WTC11 (cell line): Measurements from ENCODE around the gene CELF1. TPM values are rescaled to one million over a fixed set of nuclear protein-coding genes. Genes with fewer than 3 reads are reported as not detected.

Experiments used
- ATAC-seq: fragments of 200-7000 bp; cut with Tn5 transposase; 2 replicates; pipeline ENCODE4 v1.10.0; 2021; ENCODE audit warnings: mild to moderate bottlenecking, moderate library complexity
- CTCF ChIA-PET: fragments of 300-600 bp; sonication (Branson Sonifier 250); formaldehyde crosslinking; loops from one replicate; lab custom pipeline; 2021; ENCODE audit warnings: antibody characterized with exemption; lab: Charles Lee
- POLR2A ChIA-PET: fragments of 350-600 bp; sonication (Branson Sonifier 250); formaldehyde crosslinking; loops from one replicate; lab custom pipeline; 2021; ENCODE audit warnings: antibody characterized with exemption; lab: Charles Lee
- DNase-seq: peaks from one replicate; pipeline ENCODE4 v3.0.0; 2021; ENCODE audit warnings: low spot score
- H3K27ac Mint-ChIP-seq: 2 replicates; pipeline ENCODE4 v1.8.0; 2021; ENCODE audit warnings: mixed read lengths
- H3K27me3 Mint-ChIP-seq: 2 replicates; pipeline ENCODE4 v1.8.0; 2021; ENCODE audit warnings: low read depth, mild to moderate bottlenecking, moderate library complexity, mixed read lengths
- H3K36me3 Mint-ChIP-seq: 2 replicates; pipeline ENCODE4 v1.8.0; 2021; ENCODE audit warnings: mixed read lengths
- H3K4me1 Mint-ChIP-seq: 2 replicates; pipeline ENCODE4 v1.8.0; 2022; ENCODE audit warnings: mixed read lengths
- H3K4me3 Mint-ChIP-seq: 2 replicates; pipeline ENCODE4 v1.8.0; 2021; ENCODE audit warnings: mild to moderate bottlenecking, moderate library complexity, mixed read lengths
- H3K9me3 Mint-ChIP-seq: 2 replicates; pipeline ENCODE4 v1.8.0; 2021; ENCODE audit warnings: mixed read lengths
- E2F5 ChIP-seq: sonication (generic); formaldehyde crosslinking; IDR thresholded peaks from 2 replicates; pipeline ENCODE4 v1.8.1; 2022; ENCODE audit warnings: mild to moderate bottlenecking, moderate library complexity, missing genetic modification reagents
- ELF4 ChIP-seq: sonication (generic); formaldehyde crosslinking; IDR thresholded peaks from 2 replicates; pipeline ENCODE4 v1.8.1; 2022; ENCODE audit warnings: low read depth, mild to moderate bottlenecking, moderate library complexity, missing genetic modification reagents
- ETV6 ChIP-seq: sonication (generic); formaldehyde crosslinking; IDR thresholded peaks from 2 replicates; pipeline ENCODE4 v1.8.1; 2022; ENCODE audit warnings: mild to moderate bottlenecking, missing genetic modification reagents
- IRF2 ChIP-seq: sonication (generic); formaldehyde crosslinking; IDR thresholded peaks from 2 replicates; pipeline ENCODE4 v1.8.0; 2022; ENCODE audit warnings: low read depth, missing genetic modification reagents, borderline replicate concordance
- JAZF1 ChIP-seq: fragments of 250-450 bp; sonication (Bioruptor Pico); IDR thresholded peaks from 2 replicates; pipeline ENCODE4 v1.9.0; 2021; ENCODE audit warnings: moderate library complexity, mild to moderate bottlenecking, inconsistent platforms
- NFE2L1 ChIP-seq: sonication (generic); formaldehyde crosslinking; IDR thresholded peaks from 2 replicates; pipeline ENCODE4 v1.8.1; 2023; ENCODE audit warnings: missing genetic modification reagents
- NFYB ChIP-seq: sonication (generic); formaldehyde crosslinking; conservative IDR thresholded peaks from 2 replicates; pipeline ENCODE4 v1.8.0; 2022; ENCODE audit warnings: low read depth, missing genetic modification reagents
- NR1H2 ChIP-seq: sonication (generic); formaldehyde crosslinking; IDR thresholded peaks from 2 replicates; pipeline ENCODE4 v1.9.0; 2021; ENCODE audit warnings: mild to moderate bottlenecking, moderate library complexity, missing genetic modification reagents
- NR3C1 ChIP-seq: sonication (generic); formaldehyde crosslinking; conservative IDR thresholded peaks from 2 replicates; pipeline ENCODE4 v1.8.1; 2023; ENCODE audit warnings: low read depth, mild to moderate bottlenecking, missing genetic modification reagents
- RORB ChIP-seq: fragments of 250-450 bp; sonication (Bioruptor Pico); IDR thresholded peaks from 2 replicates; pipeline ENCODE4 v1.9.0; 2021; ENCODE audit warnings: mild to moderate bottlenecking
- TCF7 ChIP-seq: sonication (generic); formaldehyde crosslinking; IDR thresholded peaks from 2 replicates; pipeline ENCODE4 v1.8.0; 2022; ENCODE audit warnings: mild to moderate bottlenecking, low read depth, missing genetic modification reagents, moderate library complexity
- TP53 ChIP-seq: sonication (generic); formaldehyde crosslinking; IDR thresholded peaks from 2 replicates; pipeline ENCODE4 v1.8.1; 2023; ENCODE audit warnings: mild to moderate bottlenecking, missing genetic modification reagents
- ZBTB21 ChIP-seq: sonication (generic); formaldehyde crosslinking; IDR thresholded peaks from 2 replicates; pipeline ENCODE4 v1.8.1; 2023; ENCODE audit warnings: mild to moderate bottlenecking, missing genetic modification reagents, borderline replicate concordance
- ZNF121 ChIP-seq: sonication (generic); formaldehyde crosslinking; IDR thresholded peaks from 2 replicates; pipeline ENCODE4 v1.8.0; 2023; ENCODE audit warnings: missing genetic modification reagents
- ZNF219 ChIP-seq: sonication (generic); formaldehyde crosslinking; IDR thresholded peaks from 2 replicates; pipeline ENCODE4 v1.8.0; 2023; ENCODE audit warnings: missing genetic modification reagents, mild to moderate bottlenecking, borderline replicate concordance
- ZNF512 ChIP-seq: sonication (generic); formaldehyde crosslinking; IDR thresholded peaks from 2 replicates; pipeline ENCODE4 v1.8.1; 2022; ENCODE audit warnings: missing genetic modification reagents, borderline replicate concordance
- ZNF532 ChIP-seq: fragments of 250-450 bp; sonication (Bioruptor Pico); IDR thresholded peaks from 2 replicates; pipeline ENCODE4 v1.9.0; 2021; ENCODE audit warnings: mild to moderate bottlenecking, borderline replicate concordance
- total RNA-seq: library from RNA; stranded (reverse); gene quantifications from 3 replicates; pipeline ENCODE4 v1.2.3, GENCODE V29; 2021
- TF ChIP-seq, protein P1 (sequence below): sonication (generic); formaldehyde crosslinking; IDR thresholded peaks from 2 replicates; pipeline ENCODE4 v1.8.1; 2023; ENCODE audit warnings: mild to moderate bottlenecking, missing genetic modification reagents, moderate library complexity
- TF ChIP-seq, protein P2 (sequence below): fragments of 250-450 bp; sonication (Bioruptor Pico); conservative IDR thresholded peaks from 2 replicates; pipeline ENCODE4 v1.9.0; 2021; ENCODE audit warnings: mild to moderate bottlenecking

Gene CELF1
- total RNA-seq, 1 experiment from 2014 or later = 177 TPM

- Mint-ChIP-seq H3K27me3 (no peaks in the 10 kb centered on the region), H3K4me3 (no peak overlapping the region), H3K27ac (peak overlapping the region; percentile 97), H3K4me1 (peaks cover 71% of the 10 kb centered on the region), H3K36me3 (peaks cover 5% of the 10 kb centered on the region; the same call in 1 of the 2 replicates), H3K9me3 (no peaks in the 10 kb centered on the region)
- CTCF ChIA-PET = no interaction called here
- POLR2A ChIA-PET = interaction anchor here (0.6 kb wide), 2 partner anchors 50 to 52 kb away, joined by 4 to 5 read pairs; no protein-coding TSS in a partner anchor
- DNase-seq (no peak), ATAC-seq (no peak)
- TF ChIP-seq ZNF532 (CRISPR knock-in tag) (no peak), ZNF121 (no peak), IRF2 (CRISPR knock-in tag) (no peak), NFE2L1 (CRISPR knock-in tag) (no peak), ETV6 (no peak), NR3C1 (CRISPR knock-in tag) (no peak), NR1H2 (no peak), ZNF512 (CRISPR knock-in tag) (no peak), TCF7 (no peak), ZBTB21 (CRISPR knock-in tag) (no peak), E2F5 (CRISPR knock-in tag) (no peak), ZNF219 (CRISPR knock-in tag) (no peak)
- TF ChIP-seq, protein P1, sequence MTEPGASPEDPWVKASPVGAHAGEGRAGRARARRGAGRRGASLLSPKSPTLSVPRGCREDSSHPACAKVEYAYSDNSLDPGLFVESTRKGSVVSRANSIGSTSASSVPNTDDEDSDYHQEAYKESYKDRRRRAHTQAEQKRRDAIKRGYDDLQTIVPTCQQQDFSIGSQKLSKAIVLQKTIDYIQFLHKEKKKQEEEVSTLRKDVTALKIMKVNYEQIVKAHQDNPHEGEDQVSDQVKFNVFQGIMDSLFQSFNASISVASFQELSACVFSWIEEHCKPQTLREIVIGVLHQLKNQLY (CRISPR knock-in tag) = no peak
These were observed 46.6 kb downstream of the CELF1 start for GRCh38 chr11:47506373-47506772.

- DNase-seq = no peak
- no peak for TF ChIP-seq RORB (CRISPR knock-in tag)
- no peak for TF ChIP-seq NFE2L1 (CRISPR knock-in tag)
- H3K9me3 Mint-ChIP-seq = no peaks in the 10 kb centered on the region
- CTCF ChIA-PET = no interaction called here
- H3K4me1 Mint-ChIP-seq = peaks cover 80% of the 10 kb centered on the region
- H3K27ac Mint-ChIP-seq = peak overlapping the region; percentile 81
- no peaks in the 10 kb centered on the region for H3K27me3 Mint-ChIP-seq
- POLR2A ChIA-PET = no interaction called here
- no peak for ATAC-seq
- H3K4me3 Mint-ChIP-seq = no peak overlapping the region
- H3K36me3 Mint-ChIP-seq = peaks cover 3% of the 10 kb centered on the region; the same call in 1 of the 2 replicates
These were observed 48.0 kb downstream of the CELF1 start for GRCh38 chr11:47504910-47505309.

DNA sequence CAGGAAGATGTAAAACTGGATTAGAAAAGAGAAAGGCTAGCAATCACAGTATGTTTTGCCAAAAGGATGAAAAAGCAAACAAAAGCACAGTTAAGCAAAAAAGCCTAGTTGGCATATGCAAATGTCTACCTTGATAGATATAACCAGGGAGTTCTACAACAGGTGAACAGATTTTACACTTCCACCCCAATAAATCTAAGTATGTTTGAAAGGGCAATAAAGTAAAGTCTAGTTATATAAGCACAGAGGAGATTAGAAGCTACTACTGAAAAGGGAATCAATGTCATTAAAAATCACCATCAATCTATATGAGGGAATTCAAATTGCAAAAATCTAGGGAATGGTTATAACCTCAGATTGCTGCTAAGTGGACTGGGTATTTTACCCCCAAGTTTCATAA lies 49.7 kb downstream of the CELF1 start:
- no peak for TF ChIP-seq NFYB
- no peak for TF ChIP-seq NR1H2
- no peak for TF ChIP-seq ELF4 (CRISPR knock-in tag)
- no peak for TF ChIP-seq TP53 (CRISPR knock-in tag)
- no peak for TF ChIP-seq JAZF1 (CRISPR knock-in tag)
- TF ChIP-seq, protein P2, sequence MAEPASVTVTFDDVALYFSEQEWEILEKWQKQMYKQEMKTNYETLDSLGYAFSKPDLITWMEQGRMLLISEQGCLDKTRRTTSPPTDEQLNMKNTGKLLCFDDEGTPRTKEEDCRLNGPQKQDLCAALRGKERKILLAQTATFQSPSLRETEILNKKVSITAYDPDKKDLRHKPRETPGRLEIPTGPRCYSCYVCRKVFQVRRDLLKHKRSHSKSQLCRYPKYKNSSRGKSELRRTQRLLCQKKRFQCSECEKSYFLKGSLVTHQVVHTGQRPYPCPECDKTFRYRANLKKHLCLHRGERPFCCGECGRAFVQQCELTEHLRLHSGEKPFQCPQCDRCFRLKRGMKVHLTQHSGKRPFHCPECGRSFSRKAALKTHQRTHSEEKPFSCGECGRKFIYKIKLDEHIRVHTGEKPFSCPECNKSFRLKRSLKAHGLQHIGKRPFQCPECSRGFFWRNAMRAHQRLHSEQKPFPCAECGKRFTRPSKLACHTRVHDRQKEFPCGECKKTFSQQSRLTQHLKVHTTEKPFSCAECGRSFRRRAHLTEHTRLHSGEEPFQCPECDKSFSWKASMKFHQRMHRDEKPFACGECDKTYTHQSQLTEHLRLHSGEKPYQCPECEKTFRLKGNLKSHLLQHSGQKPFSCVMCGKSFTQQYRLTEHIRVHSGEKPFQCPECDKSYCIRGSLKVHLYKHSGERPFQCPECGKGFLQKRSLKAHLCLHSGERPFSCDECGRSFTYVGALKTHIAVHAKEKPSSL = no peak
- H3K4me1 Mint-ChIP-seq = peaks cover 73% of the 10 kb centered on the region
- H3K4me3 Mint-ChIP-seq = no peak overlapping the region
- H3K9me3 Mint-ChIP-seq = no peaks in the 10 kb centered on the region
- peaks cover 3% of the 10 kb centered on the region; the same call in 1 of the 2 replicates for H3K36me3 Mint-ChIP-seq
- CTCF ChIA-PET = no interaction called here
- POLR2A ChIA-PET = no interaction called here
- ATAC-seq (no peak), DNase-seq (no peak)
- H3K27me3 Mint-ChIP-seq = no peaks in the 10 kb centered on the region
- H3K27ac Mint-ChIP-seq = peak overlapping the region; percentile 55
